Stomach smooth muscle (tissue), 2 donors: ENCODE measurements around the gene SBSN.
"Not testable (repeated sequence)": the region's sequence is repeated elsewhere in the genome, so short reads cannot be mapped to it uniquely, and the experiment has no call there.

Source experiments
- H3K27ac ChIP-seq: one replicate; pipeline ENCODE4 v1.7.0; 2013; ENCODE audit warnings: mild to moderate bottlenecking, low read length, inconsistent platforms
- H3K27me3 ChIP-seq, 2 donors: one replicate each; pipeline ENCODE4 v1.7.0; 2013; ENCODE audit warnings: low read length in 2 of 2; ENCODE audit not compliant: insufficient read depth in 2 of 2, control insufficient read depth in 1 of 2
- H3K36me3 ChIP-seq, 2 donors: one replicate each; pipeline ENCODE4 v1.7.0; 2013; ENCODE audit warnings: low read length in 2 of 2; ENCODE audit not compliant: control insufficient read depth in 2 of 2, insufficient read depth in 2 of 2
- H3K4me1 ChIP-seq: one replicate; pipeline ENCODE4 v1.7.0; 2013; ENCODE audit warnings: low read length; ENCODE audit not compliant: control insufficient read depth, insufficient read depth
- H3K4me3 ChIP-seq, 2 donors: one replicate each; pipeline ENCODE4 v1.7.0; 2013; ENCODE audit warnings: low read length in 2 of 2
- H3K9ac ChIP-seq, 2 donors: one replicate each; pipeline ENCODE4 v1.7.0; 2013; ENCODE audit warnings: low read length in 2 of 2, mild to moderate bottlenecking in 1 of 2
- H3K9me3 ChIP-seq, 2 donors: one replicate each; pipeline ENCODE4 v1.7.0; 2013; ENCODE audit warnings: low read length in 2 of 2; ENCODE audit not compliant: control insufficient read depth in 2 of 2
- donor health status: healthy.
- donor health status: Pancreatic carcinoma.

SBSN gene

DNA sequence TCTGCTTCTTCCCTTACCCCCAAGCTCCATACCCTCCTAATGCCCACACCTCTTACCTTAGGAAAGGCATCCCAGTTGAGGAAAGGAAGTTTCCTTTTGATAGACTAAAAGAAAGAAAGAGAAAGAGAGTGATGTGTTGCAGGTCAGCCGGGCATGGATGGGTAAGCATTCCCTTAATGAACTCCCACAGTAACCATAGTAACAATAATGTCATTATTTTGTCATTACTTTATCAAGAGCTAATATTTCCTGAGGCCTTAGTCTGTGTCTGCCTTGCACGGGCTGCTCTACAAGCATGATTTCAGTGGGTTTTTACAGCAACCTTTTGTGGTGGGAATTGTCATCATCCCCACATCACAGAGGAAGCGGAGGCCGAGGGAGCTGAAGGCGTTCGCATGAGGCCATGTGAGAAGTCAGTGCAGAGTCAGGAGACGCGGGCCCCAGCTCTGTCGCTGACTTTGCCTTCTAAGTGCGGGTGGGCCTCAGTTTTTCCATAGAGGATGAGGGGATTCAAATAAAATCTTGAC lies 40.4 kb downstream of the SBSN start:
- Histone ChIP-seq H3K27me3 (peaks cover 0 to 13% of the 10 kb centered on the region in 2 donors), H3K27ac (no peak overlapping the region), H3K9me3 (no peaks in the 10 kb centered on the region), H3K4me3 (no peak overlapping the region), H3K9ac (no peak overlapping the region), H3K36me3 (no peaks in the 10 kb centered on the region), H3K4me1 (no peaks in the 10 kb centered on the region)

DNA sequence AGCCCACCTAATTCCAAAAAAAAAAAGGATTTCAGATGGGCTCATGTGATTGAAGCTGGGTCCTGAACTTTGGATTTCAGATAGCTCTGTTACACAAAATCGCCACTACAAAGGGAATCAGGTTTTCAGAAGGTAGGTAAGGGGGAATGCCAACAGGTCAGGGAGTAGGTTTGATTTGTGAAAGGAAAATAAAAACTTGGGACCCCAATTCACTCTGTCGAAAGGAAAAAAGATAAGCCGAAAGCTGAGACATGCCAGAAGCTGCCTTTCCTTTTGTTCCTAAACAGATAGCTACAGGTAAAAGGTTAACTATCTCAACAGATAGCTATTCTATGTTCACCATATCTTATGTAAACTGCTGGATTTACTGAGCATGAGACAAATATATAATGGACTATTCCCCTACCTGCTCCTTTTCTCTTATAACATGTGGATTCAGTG lies 41.8 kb downstream of the SBSN start:
- no peaks in the 10 kb centered on the region for H3K36me3 ChIP-seq
- no peak overlapping the region for H3K27ac ChIP-seq
- no peak overlapping the region for H3K9ac ChIP-seq
- no peak overlapping the region for H3K4me3 ChIP-seq
- H3K4me1 ChIP-seq, result no peaks in the 10 kb centered on the region
- H3K27me3 ChIP-seq, result peaks cover 0 to 8% of the 10 kb centered on the region in 2 donors
- H3K9me3 ChIP-seq, result no peaks in the 10 kb centered on the region

DNA sequence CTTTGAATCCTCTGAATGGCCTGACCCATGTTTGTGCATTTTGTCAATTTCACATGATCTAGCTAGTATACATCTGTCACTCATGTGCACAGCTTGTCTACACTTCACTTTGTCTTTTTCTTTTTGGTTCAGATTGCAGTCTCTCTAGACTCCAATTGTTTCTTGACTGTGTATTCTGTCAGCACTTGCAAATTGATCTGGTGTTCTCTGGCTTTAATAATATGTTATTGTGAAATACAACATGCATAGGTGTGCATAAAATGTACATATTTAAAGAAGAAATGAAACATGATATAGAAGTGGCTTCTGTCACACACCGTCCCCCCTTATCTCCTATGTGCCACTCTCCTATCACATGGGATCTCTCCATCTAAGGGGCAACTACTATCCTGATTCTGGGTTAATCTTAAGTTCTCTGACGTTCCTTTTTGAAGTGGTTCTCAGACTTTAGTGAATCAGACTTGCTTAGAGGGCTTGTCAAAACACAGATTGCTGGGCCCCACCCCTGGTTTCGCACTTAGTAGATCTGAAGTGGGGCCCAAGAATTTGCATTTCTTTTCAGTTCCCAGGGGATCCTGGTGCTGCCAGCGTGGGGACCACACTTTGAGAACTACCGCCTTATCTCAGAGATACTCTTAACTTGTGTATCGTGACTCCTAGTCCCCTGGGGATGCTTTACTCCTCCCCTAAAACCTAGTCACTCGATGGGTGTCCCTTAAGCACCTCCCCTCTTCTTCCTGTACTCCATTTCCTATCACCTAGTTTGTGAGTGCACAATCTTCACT lies 43.7 kb downstream of the SBSN start:
- no peak overlapping the region for H3K9ac ChIP-seq
- H3K36me3 ChIP-seq, result no peaks in the 10 kb centered on the region
- no peaks in the 10 kb centered on the region for H3K4me1 ChIP-seq
- no peaks in the 10 kb centered on the region for H3K9me3 ChIP-seq
- peaks cover 0 to 5% of the 10 kb centered on the region in 2 donors for H3K27me3 ChIP-seq
- H3K4me3 ChIP-seq, result no peak overlapping the region
- no peak overlapping the region for H3K27ac ChIP-seq

DNA sequence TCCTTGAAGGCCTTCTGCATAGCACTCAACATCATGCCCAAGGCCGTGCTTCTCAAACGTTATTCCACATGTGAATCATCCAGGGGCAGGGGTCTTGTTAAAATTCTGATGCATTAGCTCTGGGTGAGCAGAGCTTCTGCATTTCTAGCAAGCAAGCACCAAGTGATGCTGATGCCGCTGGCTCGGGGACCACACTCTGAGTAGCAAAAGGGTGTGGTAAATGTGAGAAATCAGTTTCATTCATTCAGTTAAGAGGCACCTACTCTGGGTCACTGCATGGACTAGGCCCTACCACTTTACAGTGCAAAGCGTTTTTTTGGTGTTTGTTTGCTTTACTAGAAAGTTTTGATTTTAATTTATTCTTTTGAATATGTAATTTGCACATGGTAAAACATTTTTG lies 45.0 kb downstream of the SBSN start:
- no peaks in the 10 kb centered on the region for H3K4me1 ChIP-seq
- H3K27me3 ChIP-seq, result peaks cover 0 to 3% of the 10 kb centered on the region in 2 donors
- no peak overlapping the region for H3K27ac ChIP-seq
- no peak overlapping the region for H3K4me3 ChIP-seq
- no peaks in the 10 kb centered on the region for H3K9me3 ChIP-seq
- no peak overlapping the region for H3K9ac ChIP-seq
- no peaks in the 10 kb centered on the region for H3K36me3 ChIP-seq

DNA sequence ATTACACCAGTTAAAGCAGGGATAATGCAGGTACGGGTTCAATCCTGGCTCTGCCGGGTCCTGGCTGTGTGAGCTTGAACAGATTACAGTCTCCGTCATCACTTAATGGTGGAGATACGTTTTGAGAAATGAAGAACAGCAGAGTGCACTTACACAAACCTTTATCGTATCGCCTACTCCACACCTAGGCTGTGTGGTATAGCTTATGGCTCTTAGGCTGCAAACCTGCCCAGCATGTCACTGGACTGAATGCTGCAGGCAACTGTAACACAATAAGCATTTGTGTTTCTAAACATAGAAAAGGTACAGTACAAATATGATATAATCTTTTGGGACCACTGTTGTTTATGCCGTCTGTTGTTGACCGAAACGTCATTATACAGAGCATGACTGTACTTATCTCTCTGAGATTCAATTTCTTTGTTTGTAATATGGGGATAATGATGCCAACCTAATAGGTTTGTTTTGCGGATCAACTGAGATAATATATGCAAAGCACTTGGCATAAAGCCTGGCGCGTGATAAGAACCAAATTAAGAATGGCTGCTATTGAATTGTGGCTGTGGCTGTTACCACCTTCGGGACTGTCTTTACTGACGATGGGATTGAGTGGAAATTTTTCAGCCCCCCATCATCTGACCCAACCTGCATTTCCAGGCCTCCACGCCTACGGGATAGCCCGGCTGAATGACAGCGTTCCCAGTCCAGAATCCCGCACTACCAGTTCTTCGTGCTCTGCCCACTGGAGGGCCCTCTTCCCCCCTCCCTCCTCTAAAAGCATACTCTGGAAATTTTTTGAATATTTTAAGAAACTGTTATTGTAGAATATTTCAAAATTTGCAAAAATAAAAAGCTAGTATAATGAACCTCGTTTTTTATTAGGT lies 49.1 kb downstream of the SBSN start:
- Histone ChIP-seq H3K9ac (no peak overlapping the region), H3K4me1 (no peaks in the 10 kb centered on the region), H3K9me3 (no peaks in the 10 kb centered on the region), H3K4me3 (no peak overlapping the region), H3K27ac (no peak overlapping the region), H3K27me3 (no peaks in the 10 kb centered on the region), H3K36me3 (no peaks in the 10 kb centered on the region)

DNA sequence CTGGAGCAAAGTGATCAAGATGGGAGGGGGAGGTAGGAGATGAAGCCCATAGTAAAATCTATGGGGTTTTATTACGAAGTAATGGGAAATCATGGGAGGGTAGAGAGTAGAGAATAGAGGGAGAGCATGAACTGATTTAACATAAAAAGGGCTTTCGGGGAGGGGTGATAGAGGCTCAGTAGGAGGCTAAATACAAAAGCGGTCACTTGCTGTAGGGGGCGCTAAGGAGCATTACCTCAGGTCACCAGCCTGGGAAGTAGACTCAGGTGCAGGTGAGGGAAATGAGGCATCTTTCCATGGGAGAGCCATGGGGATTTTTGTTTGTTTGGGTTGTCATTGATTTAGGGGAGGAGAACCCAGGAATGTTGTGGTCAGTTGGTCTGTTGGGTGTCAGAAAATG lies 52.0 kb downstream of the SBSN start:
- Histone ChIP-seq H3K4me1 (no peaks in the 10 kb centered on the region), H3K9ac (no peak overlapping the region), H3K36me3 (no peaks in the 10 kb centered on the region)

DNA sequence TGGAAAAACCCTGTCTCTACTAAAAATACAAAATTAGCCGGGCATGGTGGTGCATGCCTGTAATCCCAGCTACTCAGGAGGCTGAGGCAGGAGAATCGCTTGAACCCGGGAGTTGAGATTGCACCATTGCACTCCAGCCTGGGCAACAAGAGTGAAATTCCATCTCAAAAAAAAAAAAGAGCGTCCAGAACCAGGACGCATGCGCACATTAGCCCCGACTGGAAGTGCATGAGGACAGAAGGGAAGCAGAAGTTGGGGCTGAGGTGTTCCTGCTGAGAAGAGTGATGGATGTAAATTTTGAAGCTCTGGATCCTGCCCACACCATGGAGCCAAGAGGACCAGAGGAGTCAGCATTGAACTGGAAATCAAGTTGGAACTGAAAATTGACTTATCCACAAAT lies 53.5 kb downstream of the SBSN start:
- not testable (repeated sequence) for H3K36me3 ChIP-seq, H3K4me1 ChIP-seq, H3K27me3 ChIP-seq, H3K9ac ChIP-seq, H3K4me3 ChIP-seq, H3K27ac ChIP-seq, H3K9me3 ChIP-seq

More for the DNA sequence above, 52.0 kb downstream of the SBSN start:
- no peak overlapping the region for H3K27ac ChIP-seq
- H3K4me3 ChIP-seq, result no peak overlapping the region
- H3K27me3 ChIP-seq, result no peaks in the 10 kb centered on the region
- no peaks in the 10 kb centered on the region for H3K9me3 ChIP-seq

DNA sequence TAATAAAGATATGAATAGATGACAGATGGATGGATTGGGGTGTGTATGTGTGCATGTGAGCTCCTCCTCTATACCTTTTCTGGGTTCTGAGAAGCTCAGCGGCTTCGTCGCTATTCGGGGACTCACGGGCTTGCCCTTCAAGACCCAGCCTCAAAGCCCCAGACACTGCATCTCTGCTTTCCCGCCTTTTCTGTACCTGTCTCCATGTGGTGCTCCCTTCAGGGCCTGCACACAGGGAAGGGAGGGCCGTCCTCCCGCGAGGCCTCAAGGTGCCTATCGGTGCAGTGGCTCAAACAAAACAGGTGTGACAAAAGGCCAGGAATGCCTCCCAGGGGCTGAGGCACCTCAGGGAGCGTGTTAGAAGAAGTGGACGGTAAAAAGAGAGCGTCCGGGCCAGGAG lies 54.0 kb downstream of the SBSN start:
- Histone ChIP-seq H3K27me3 (no peaks in the 10 kb centered on the region), H3K9ac (no peak overlapping the region), H3K27ac (no peak overlapping the region), H3K36me3 (no peaks in the 10 kb centered on the region), H3K9me3 (no peaks in the 10 kb centered on the region), H3K4me1 (no peaks in the 10 kb centered on the region), H3K4me3 (no peak overlapping the region)
